Small intestine (tissue), 16 donors: Measurements from ENCODE around the gene ZNF184. TPM values are rescaled to one million over a fixed set of nuclear protein-coding genes. Genes with fewer than 3 reads are reported as not detected.

Experiments used
- DNase-seq, 2 donors: peaks; one replicate each; pipeline versions ENCODE4 v3.0.0 to v3.0.0-alpha.2; 2013
- FAIRE-seq: peaks from 2 replicates; lab custom pipeline; 2012; peaks lifted over from hg19 to GRCh38; lab: Jason Lieb, UNC
- H3K27ac ChIP-seq, 3 donors: one replicate each; pipeline ENCODE4 v1.5.1; 2013; ENCODE audit warnings: low read length in 2 of 3, mild to moderate bottlenecking in 2 of 3, control low read depth in 1 of 3, inconsistent platforms in 1 of 3, low read depth in 1 of 3, moderate library complexity in 1 of 3
- H3K27me3 ChIP-seq, 3 donors: one replicate each; pipeline ENCODE4 v1.6.1; 2013; ENCODE audit warnings: low read length in 3 of 3, inconsistent platforms in 1 of 3; ENCODE audit not compliant: control insufficient read depth in 3 of 3, insufficient read depth in 3 of 3
- H3K36me3 ChIP-seq, 3 donors: one replicate each; pipeline ENCODE4 v1.6.1; 2013; ENCODE audit warnings: low read length in 3 of 3, inconsistent platforms in 1 of 3, low read depth in 1 of 3, mild to moderate bottlenecking in 1 of 3, moderate library complexity in 1 of 3; ENCODE audit not compliant: control insufficient read depth in 3 of 3, insufficient read depth in 2 of 3
- H3K4me1 ChIP-seq, 3 donors: one replicate each; pipeline ENCODE4 v1.6.1; 2013; ENCODE audit warnings: low read length in 2 of 3, inconsistent platforms in 1 of 3, low read depth in 1 of 3, mild to moderate bottlenecking in 1 of 3, moderate library complexity in 1 of 3; ENCODE audit not compliant: control insufficient read depth in 3 of 3, insufficient read depth in 2 of 3
- H3K4me3 ChIP-seq, 3 donors: one replicate each; pipeline ENCODE4 v1.5.1; 2013; ENCODE audit warnings: low read length in 3 of 3, control low read depth in 1 of 3, inconsistent platforms in 1 of 3, low read depth in 1 of 3, mild to moderate bottlenecking in 1 of 3, moderate library complexity in 1 of 3
- H3K9me3 ChIP-seq, 2 donors: one replicate each; pipeline ENCODE4 v1.6.1; 2013; ENCODE audit warnings: low read depth in 1 of 2, low read length in 1 of 2; ENCODE audit not compliant: control insufficient read depth in 2 of 2, insufficient read depth in 1 of 2
- WGBS, 3 donors: extraction: QIAGEN DNeasy Blood & Tissue Kit; methylation state at CpG; one replicate each; pipeline ENCODE4 v1.1.7; 2013; 5-methylcytosine and 5-hydroxymethylcytosine counted together
- long read RNA-seq, 10 donors: transcript quantifications; one replicate each; lab custom pipeline, GENCODE V29; 2026
- polyA plus RNA-seq, 4 donors: library from polyadenylated mRNA; stranded (reverse) in 3 of 4; unstranded in 1 of 4; fragments of 200-250 nt in 3 of 4; fragments of 120-200 nt in 1 of 4; gene quantifications; one replicate each; pipeline versions ENCODE4 v1.2.1 to v1.2.3, GENCODE V29; 2013
- donor health status: healthy with polysubstance abuse.
- donor health status: control.
- donor health status: control.
- donor health status: Bipolar disorder and iron deficiency.
- donor health status: healthy.

ZNF184 gene
- polyA plus RNA-seq: 1 to 10 TPM; 1.6 to 7.3 (median 2.8) TPM
- long read RNA-seq, donor 1, partial matches to known transcripts: 0 of 4 reads
- long read RNA-seq, donor 1, other reads (novel, unspliced or antisense): 0 of 4 reads
- long read RNA-seq, donor 2, partial matches to known transcripts: 0 of 2 reads
- long read RNA-seq, donor 2, other reads (novel, unspliced or antisense): 0 of 2 reads
- long read RNA-seq, donor 3, partial matches to known transcripts: 0 of 1 reads
- long read RNA-seq, donor 3, other reads (novel, unspliced or antisense): 0 of 1 reads
- long read RNA-seq, donor 4: 0 reads
- long read RNA-seq, donor 5, partial matches to known transcripts: 0 of 1 reads
- long read RNA-seq, donor 5, other reads (novel, unspliced or antisense): 0 of 1 reads
- long read RNA-seq, donor 6: 0 reads
- long read RNA-seq, donor 7: 0 reads
- long read RNA-seq, donor 8: 0 reads
- long read RNA-seq, donor 9: 0 reads
- long read RNA-seq, donor 10, partial matches to known transcripts: 0 of 3 reads
- long read RNA-seq, donor 10, other reads (novel, unspliced or antisense): 0 of 3 reads

DNA sequence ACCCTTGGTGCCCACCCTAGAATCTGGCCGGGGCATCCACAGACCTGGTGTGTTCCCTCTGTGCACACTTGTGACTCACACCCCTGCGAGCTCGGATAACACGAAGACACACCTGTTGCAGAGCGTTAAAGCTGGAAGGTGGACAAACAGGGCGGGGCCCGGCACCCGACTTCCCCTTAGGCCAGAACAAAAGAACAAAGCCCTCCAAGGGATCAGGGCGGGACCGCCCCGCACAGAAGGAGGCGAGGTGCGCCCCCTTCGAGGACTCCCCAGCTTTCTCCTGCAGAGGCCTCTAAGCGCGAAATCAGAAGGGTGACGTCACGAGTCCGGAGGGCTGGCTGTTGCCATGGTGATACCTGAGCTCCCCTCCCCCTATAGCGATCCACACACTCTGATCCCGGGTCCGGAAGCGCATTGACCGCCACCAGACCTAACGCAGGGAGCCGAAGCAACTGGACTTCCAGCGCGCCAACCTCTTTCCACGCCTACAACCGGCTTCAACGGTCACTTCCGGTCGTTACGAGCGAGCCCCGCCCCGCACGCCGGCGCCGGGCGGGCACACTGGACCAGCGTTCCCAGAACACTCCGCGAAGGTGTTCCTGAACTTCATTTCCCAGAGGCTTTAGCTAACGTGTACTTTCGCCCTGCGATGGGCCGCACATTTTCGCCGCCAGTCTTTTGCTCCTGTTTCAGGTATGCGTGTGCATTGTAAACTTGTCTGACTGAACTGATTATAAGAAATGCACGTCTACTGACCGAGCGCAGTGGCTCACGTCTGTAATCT lies at the start of gene ZNF184:
Gene ZNF184, minus strand, starts transcription at position 489 of the 784 bp plus-strand sequence. CDS start 811 bp downstream, outside the sequence.
- FAIRE-seq (no peak), DNase-seq (peak; percentile 98 to 99)
- H3K4me3 ChIP-seq: peak within 1 kb of the TSS; percentile 18 to 99 (median 66)
- peaks cover 0 to 4% (median under 1%) of the 10 kb centered on the region in 3 donors for H3K4me1 ChIP-seq
- H3K36me3 ChIP-seq: no peaks in the 10 kb centered on the region
- H3K9me3 ChIP-seq: peaks cover 0 to under 1% of the 10 kb centered on the region in 2 donors
- H3K27me3 ChIP-seq: no peaks in the 10 kb centered on the region
- 0 to 1% (median 0%) methylated on average over 55 to 56 of the region's 56 CpGs for WGBS, 3 donors
- H3K27ac ChIP-seq: peak within 1 kb of the TSS; percentile 89 to 100 (median 89)

DNA sequence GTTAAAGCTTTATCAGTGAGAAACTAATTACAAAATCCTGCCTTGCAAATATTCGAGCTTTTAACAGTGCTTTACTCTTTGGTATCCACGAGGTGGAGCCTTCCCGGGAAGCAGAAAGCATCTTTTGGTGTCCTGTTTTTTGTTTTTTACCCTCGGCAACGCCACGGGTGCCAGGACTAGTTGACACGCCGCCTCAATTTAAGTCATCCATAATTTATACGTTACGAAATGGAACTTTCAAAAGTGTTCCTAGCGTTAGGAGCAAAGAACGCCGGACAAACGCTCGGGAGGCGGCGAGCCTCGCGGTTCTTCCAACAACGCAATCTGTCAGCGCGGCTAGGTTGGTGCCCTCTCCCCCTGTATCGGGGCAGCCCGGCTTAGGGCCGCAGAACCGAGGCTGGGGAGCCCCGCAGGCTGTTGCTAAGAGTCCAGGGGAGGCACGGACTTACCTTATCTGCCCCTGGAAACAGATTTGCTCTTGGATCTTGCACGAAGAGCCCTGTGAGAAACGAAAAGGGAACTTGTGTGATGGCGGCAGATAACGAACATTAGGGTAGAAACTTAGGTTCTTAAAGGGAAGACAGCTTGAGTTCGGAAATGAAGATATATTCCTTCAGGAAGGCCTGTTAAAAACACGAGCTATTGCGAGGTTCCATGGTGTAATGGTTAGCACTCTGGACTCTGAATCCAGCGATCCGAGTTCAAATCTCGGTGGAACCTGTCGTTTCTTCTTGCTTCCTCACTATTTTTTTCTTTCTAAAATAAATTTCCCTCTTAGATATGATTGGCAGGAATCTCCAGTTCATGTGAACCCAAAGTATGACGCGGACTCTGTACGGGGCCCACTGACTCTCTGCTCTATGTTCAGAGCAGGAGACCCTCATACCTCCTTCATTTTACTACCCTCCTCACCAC lies 46.2 kb upstream of the ZNF184 start:
- 1 to 2% (median 2%) methylated on average over 42 of the region's 42 CpGs for WGBS, 3 donors
- Histone ChIP-seq H3K9me3 (no peaks in the 10 kb centered on the region), H3K27ac (peak overlapping the region; percentile 53 to 86 (median 79)), H3K4me3 (peak overlapping the region; percentile 49 to 85 (median 68)), H3K36me3 (no peaks in the 10 kb centered on the region), H3K27me3 (peaks cover 0 to 27% (median 3%) of the 10 kb centered on the region in 3 donors), H3K4me1 (peaks cover 0 to 6% (median 0%) of the 10 kb centered on the region in 3 donors)
- DNase-seq (peak; percentile 72 to 87), FAIRE-seq (no peak)

- no peak for FAIRE-seq
- WGBS, 3 donors: 6 to 26% (median 15%) methylated on average over 12 of the region's 12 CpGs
- peaks cover 0 to 37% (median 6%) of the 10 kb centered on the region in 3 donors for H3K27me3 ChIP-seq
- peak overlapping the region in 2 of 3 donors; percentile 68 to 85 for H3K4me3 ChIP-seq
- no peak overlapping the region for H3K27ac ChIP-seq
- no peaks in the 10 kb centered on the region for H3K9me3 ChIP-seq
- H3K36me3 ChIP-seq: no peaks in the 10 kb centered on the region
- peak in 1 of 2 donors; percentile 33 for DNase-seq
- H3K4me1 ChIP-seq: peaks cover 0 to 6% (median 0%) of the 10 kb centered on the region in 3 donors
Observed at GRCh38 chr6:27517928-27518787, 45.3 kb upstream of the ZNF184 start.

GRCh38 chr6:27517238-27517637 lies 44.3 kb upstream of the ZNF184 start:
- Histone ChIP-seq H3K36me3 (no peaks in the 10 kb centered on the region), H3K27ac (no peak overlapping the region), H3K4me1 (peaks cover 0 to 6% (median 0%) of the 10 kb centered on the region in 3 donors), H3K9me3 (no peaks in the 10 kb centered on the region), H3K4me3 (no peak overlapping the region), H3K27me3 (peaks cover 0 to 39% (median 8%) of the 10 kb centered on the region in 3 donors)
- 85 to 93% (median 90%) methylated on average over 5 of the region's 5 CpGs for WGBS, 3 donors
- FAIRE-seq (no peak), DNase-seq (no peak)

GRCh38 chr6:27514906-27515495 lies 42.1 kb upstream of the ZNF184 start:
- Histone ChIP-seq H3K27ac (no peak overlapping the region), H3K4me1 (peaks cover 0 to 6% (median 0%) of the 10 kb centered on the region in 3 donors), H3K4me3 (no peak overlapping the region), H3K36me3 (no peaks in the 10 kb centered on the region), H3K9me3 (no peaks in the 10 kb centered on the region), H3K27me3 (peaks cover 0 to 47% (median 11%) of the 10 kb centered on the region in 3 donors)
- FAIRE-seq (no peak), DNase-seq (no peak)
- 24 to 40% (median 36%) methylated on average over 28 of the region's 28 CpGs for WGBS, 3 donors

DNA sequence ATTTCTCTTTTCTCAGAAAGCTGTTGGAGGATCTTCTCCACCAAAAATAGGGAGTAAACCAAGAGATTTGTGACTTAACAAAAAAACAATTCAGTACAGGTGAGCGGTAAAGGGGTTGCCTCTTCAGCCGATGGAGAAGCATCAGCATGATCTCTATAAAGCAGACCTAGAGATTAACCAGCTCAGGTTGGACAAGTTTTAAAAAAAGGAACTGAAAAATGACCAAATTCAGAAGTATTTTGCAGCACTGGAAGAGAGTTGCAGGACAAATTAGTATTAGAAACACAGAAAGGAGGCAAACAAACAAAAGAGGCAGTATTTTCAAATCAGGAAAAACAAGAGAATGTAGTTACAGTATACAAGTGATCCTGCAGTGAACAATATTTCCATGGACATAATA lies 39.6 kb upstream of the ZNF184 start:
- no peak overlapping the region for H3K4me3 ChIP-seq
- peaks cover 0 to 48% (median 11%) of the 10 kb centered on the region in 3 donors for H3K27me3 ChIP-seq
- DNase-seq (no peak), FAIRE-seq (no peak)
- H3K36me3 ChIP-seq: no peaks in the 10 kb centered on the region
- no peaks in the 10 kb centered on the region for H3K9me3 ChIP-seq
- WGBS, 3 donors: 84 to 87% (median 87%) methylated on average over 2 of the region's 2 CpGs
- H3K4me1 ChIP-seq: no peaks in the 10 kb centered on the region
- H3K27ac ChIP-seq: no peak overlapping the region
